CD14-positive monocyte (primary cell): Measurements from ENCODE around the gene CPE. TPM values are rescaled to one million over a fixed set of nuclear protein-coding genes. Genes with fewer than 3 reads are reported as not detected.

Source experiments
- DNase-seq, 3 donors: peaks; one replicate each; pipeline ENCODE4 v3.0.0-alpha.2; 2011 to 2022
- H2AFZ ChIP-seq: 2 replicates; pipeline ENCODE4 v1.6.0; 2012; ENCODE audit warnings: mild to moderate bottlenecking, low read depth, low read length, inconsistent platforms; ENCODE audit not compliant: insufficient read depth, poor library complexity, severe bottlenecking
- H3K27ac ChIP-seq, 2 donors: 1 replicate in 1 of 2; 2 replicates in 1 of 2; pipeline ENCODE4 v1.5.1; 2012 to 2013; ENCODE audit warnings: low read length in 2 of 2, control low read depth in 1 of 2, inconsistent platforms in 1 of 2, low read depth in 1 of 2, mild to moderate bottlenecking in 1 of 2
- H3K27me3 ChIP-seq, 2 donors: one replicate each; pipeline versions ENCODE4 v1.6.0 to v1.6.1; 2011 to 2013; ENCODE audit warnings: low read length in 2 of 2; ENCODE audit not compliant: control insufficient read depth in 2 of 2, insufficient read depth in 2 of 2
- H3K36me3 ChIP-seq, 2 donors: replicated peaks in 1 of 2; 1 replicate in 1 of 2; 2 replicates in 1 of 2; pipeline versions ENCODE4 v1.5.1 to v1.6.1; 2012 to 2013; ENCODE audit warnings: low read length in 2 of 2, control low read depth in 1 of 2, inconsistent platforms in 1 of 2, mild to moderate bottlenecking in 1 of 2; ENCODE audit not compliant: insufficient read depth in 2 of 2, control insufficient read depth in 1 of 2
- H3K4me1 ChIP-seq, 2 donors: 1 replicate in 1 of 2; 2 replicates in 1 of 2; pipeline versions ENCODE4 v1.5.1 to v1.6.1; 2012 to 2013; ENCODE audit warnings: low read length in 2 of 2, control low read depth in 1 of 2, inconsistent platforms in 1 of 2, mild to moderate bottlenecking in 1 of 2, moderate library complexity in 1 of 2; ENCODE audit not compliant: insufficient read depth in 2 of 2, control insufficient read depth in 1 of 2
- H3K4me2 ChIP-seq: replicated peaks from 2 replicates; pipeline ENCODE3; 2012; ENCODE audit warnings: low read length, moderate library complexity, mild to moderate bottlenecking; ENCODE audit not compliant: poor library complexity, severe bottlenecking; ENCODE audit errors: extremely low read depth
- H3K4me3 ChIP-seq, 3 experiments: fragments of 200-600 bp in 1 of 3; sonication (generic) in 1 of 3; replicated peaks in 1 of 3; 1 replicate in 2 of 3; 2 replicates in 1 of 3; pipeline ENCODE4 v1.5.1; 2011 to 2013; ENCODE audit warnings: low read length in 3 of 3, mild to moderate bottlenecking in 3 of 3, control low read depth in 2 of 3, low read depth in 2 of 3, inconsistent platforms in 1 of 3, moderate library complexity in 1 of 3
- H3K79me2 ChIP-seq: 2 replicates; pipeline ENCODE4 v1.6.0; 2012; ENCODE audit warnings: mild to moderate bottlenecking, control low read depth, inconsistent platforms, low read length, moderate library complexity; ENCODE audit not compliant: insufficient read depth
- H3K9ac ChIP-seq: 2 replicates; pipeline ENCODE4 v1.6.0; 2017; ENCODE audit warnings: low read length, mild to moderate bottlenecking; ENCODE audit not compliant: insufficient read depth, poor library complexity, severe bottlenecking
- H3K9me3 ChIP-seq, 2 donors: replicated peaks in 1 of 2; 1 replicate in 1 of 2; 2 replicates in 1 of 2; pipeline versions ENCODE4 v1.5.1 to v1.6.1; 2012 to 2013; ENCODE audit warnings: low read length in 2 of 2, control low read depth in 1 of 2; ENCODE audit not compliant: control insufficient read depth in 1 of 2, insufficient read depth in 1 of 2
- H4K20me1 ChIP-seq: 2 replicates; pipeline ENCODE4 v1.6.0; 2012; ENCODE audit warnings: mild to moderate bottlenecking, low read length, control low read depth, moderate library complexity; ENCODE audit not compliant: insufficient read depth
- H3K27ac Mint-ChIP-seq, 7 donors: one replicate each; pipeline ENCODE4 v1.8.0; 2020; ENCODE audit warnings: mild to moderate bottlenecking in 7 of 7, mixed read lengths in 7 of 7, moderate library complexity in 6 of 7, inconsistent platforms in 2 of 7
- H3K27me3 Mint-ChIP-seq, 3 donors: one replicate each; pipeline ENCODE4 v1.8.0; 2021 to 2022; ENCODE audit warnings: low read depth in 3 of 3, mild to moderate bottlenecking in 3 of 3, mixed read lengths in 3 of 3, moderate library complexity in 3 of 3, inconsistent platforms in 1 of 3
- H3K36me3 Mint-ChIP-seq, 2 donors: one replicate each; pipeline ENCODE4 v1.8.0; 2020; ENCODE audit warnings: mixed read lengths in 2 of 2, inconsistent platforms in 1 of 2, mild to moderate bottlenecking in 1 of 2
- H3K4me1 Mint-ChIP-seq: one replicate; pipeline ENCODE4 v1.8.0; 2020; ENCODE audit warnings: mild to moderate bottlenecking, mixed read lengths
- H3K4me3 Mint-ChIP-seq, 2 donors: one replicate each; pipeline ENCODE4 v1.8.0; 2020; ENCODE audit warnings: mild to moderate bottlenecking in 2 of 2, mixed read lengths in 2 of 2, moderate library complexity in 1 of 2
- H3K9me3 Mint-ChIP-seq, 7 donors: one replicate each; pipeline ENCODE4 v1.8.0; 2020 to 2022; ENCODE audit warnings: mixed read lengths in 7 of 7, mild to moderate bottlenecking in 6 of 7, moderate library complexity in 6 of 7, inconsistent platforms in 2 of 7
- WGBS: methylation state at CpG from one replicate; pipeline ENCODE4 v1.1.5; 2013; ENCODE audit warnings: missing lambda C conversion rate; ENCODE audit not compliant: insufficient coverage; 5-methylcytosine and 5-hydroxymethylcytosine counted together
- intact Hi-C, 2 donors: fragments of 100-400 bp; cut with micrococcal nuclease; formaldehyde crosslinking; loops; one replicate each; pipeline versions ENCODE4 v1.15.0 to v1.15.1; 2023
- polyA plus RNA-seq, 3 donors: library from polyadenylated mRNA; depleted of rRNA in 1 of 3; unstranded in 2 of 3; stranded (reverse) in 1 of 3; fragments of 300-500 nt in 2 of 3; fragments of >200 nt in 1 of 3; fragmentation: Illumina TruSeq in 2 of 3; gene quantifications; 1 replicate in 2 of 3; 2 replicates in 1 of 3; pipeline ENCODE4 v1.2.3, GENCODE V29; 2012 to 2021
- TF ChIP-seq, protein P1 (sequence below): fragments of 200-600 bp; IDR thresholded peaks from one replicate; pipeline ENCODE4 v1.8.0; 2022; ENCODE audit warnings: antibody characterized with exemption, mild to moderate bottlenecking

The CPE gene
- polyA plus RNA-seq, 3 donors, result 0.09 to 0.13 TPM; not detected in 1

DNA sequence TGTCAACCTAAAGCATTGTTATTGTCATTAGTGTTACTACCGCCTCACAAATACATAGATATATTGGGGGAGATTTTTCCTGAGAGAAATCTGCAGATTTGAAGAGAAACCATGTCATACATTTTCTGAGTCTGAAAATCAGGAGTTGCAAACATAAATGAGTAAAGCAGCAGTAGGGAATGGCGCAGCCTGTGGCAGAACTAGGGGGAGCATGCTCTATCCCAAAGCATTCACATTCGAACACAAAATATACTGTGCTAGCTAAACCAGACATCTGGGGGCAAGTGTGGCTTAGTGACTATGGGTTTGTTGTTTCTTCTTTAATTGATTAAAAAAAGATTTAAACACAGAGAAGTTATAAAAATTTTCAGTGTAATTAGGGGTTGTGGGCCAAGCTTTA, 83.2 kb downstream of the CPE start:
- intact Hi-C loops, result no loop called here
- H3K4me3 ChIP-seq, result no peak overlapping the region
- no CpG with 5 or more reads among the region's 3 CpGs for WGBS
- TF ChIP-seq, protein P1, sequence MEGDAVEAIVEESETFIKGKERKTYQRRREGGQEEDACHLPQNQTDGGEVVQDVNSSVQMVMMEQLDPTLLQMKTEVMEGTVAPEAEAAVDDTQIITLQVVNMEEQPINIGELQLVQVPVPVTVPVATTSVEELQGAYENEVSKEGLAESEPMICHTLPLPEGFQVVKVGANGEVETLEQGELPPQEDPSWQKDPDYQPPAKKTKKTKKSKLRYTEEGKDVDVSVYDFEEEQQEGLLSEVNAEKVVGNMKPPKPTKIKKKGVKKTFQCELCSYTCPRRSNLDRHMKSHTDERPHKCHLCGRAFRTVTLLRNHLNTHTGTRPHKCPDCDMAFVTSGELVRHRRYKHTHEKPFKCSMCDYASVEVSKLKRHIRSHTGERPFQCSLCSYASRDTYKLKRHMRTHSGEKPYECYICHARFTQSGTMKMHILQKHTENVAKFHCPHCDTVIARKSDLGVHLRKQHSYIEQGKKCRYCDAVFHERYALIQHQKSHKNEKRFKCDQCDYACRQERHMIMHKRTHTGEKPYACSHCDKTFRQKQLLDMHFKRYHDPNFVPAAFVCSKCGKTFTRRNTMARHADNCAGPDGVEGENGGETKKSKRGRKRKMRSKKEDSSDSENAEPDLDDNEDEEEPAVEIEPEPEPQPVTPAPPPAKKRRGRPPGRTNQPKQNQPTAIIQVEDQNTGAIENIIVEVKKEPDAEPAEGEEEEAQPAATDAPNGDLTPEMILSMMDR, result no peak
- peaks cover 12% of the 10 kb centered on the region for H3K4me1 Mint-ChIP-seq
- H3K36me3 Mint-ChIP-seq, result no peaks in the 10 kb centered on the region
- H3K79me2 ChIP-seq, result no peaks in the 10 kb centered on the region
- no peak for DNase-seq
- H3K4me1 ChIP-seq, result no peaks in the 10 kb centered on the region
- H4K20me1 ChIP-seq, result no peaks in the 10 kb centered on the region
- no peaks in the 10 kb centered on the region for H3K27me3 ChIP-seq
- no peak overlapping the region for H2AFZ ChIP-seq
- no peaks in the 10 kb centered on the region for H3K36me3 ChIP-seq
- H3K9me3 ChIP-seq, result no peaks in the 10 kb centered on the region
- no peak overlapping the region for H3K4me3 Mint-ChIP-seq
- H3K27ac ChIP-seq, result no peak overlapping the region
- H3K27ac Mint-ChIP-seq, result no peak overlapping the region
- H3K9ac ChIP-seq, result no peak overlapping the region
- no peaks in the 10 kb centered on the region for H3K27me3 Mint-ChIP-seq
- no peak overlapping the region for H3K4me2 ChIP-seq
- peaks cover 0 to 1% (median 0%) of the 10 kb centered on the region in 7 donors for H3K9me3 Mint-ChIP-seq

DNA sequence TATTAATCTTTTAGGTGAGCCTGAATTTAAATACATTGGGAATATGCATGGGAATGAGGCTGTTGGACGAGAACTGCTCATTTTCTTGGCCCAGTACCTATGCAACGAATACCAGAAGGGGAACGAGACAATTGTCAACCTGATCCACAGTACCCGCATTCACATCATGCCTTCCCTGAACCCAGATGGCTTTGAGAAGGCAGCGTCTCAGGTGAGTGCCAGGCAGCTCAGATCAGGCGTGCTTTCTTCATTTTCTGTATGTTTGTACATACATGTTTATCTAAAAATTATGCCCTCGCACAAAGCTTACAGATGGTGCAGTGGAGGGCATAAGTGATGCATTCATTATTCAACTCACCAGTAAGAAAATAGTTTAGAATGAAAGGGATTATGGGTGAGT, 85.6 kb downstream of the CPE start:
- Mint-ChIP-seq H3K36me3 (no peaks in the 10 kb centered on the region), H3K4me1 (no peaks in the 10 kb centered on the region), H3K4me3 (no peak overlapping the region), H3K27ac (no peak overlapping the region), H3K27me3 (no peaks in the 10 kb centered on the region), H3K9me3 (peaks cover 0 to 2% (median 0%) of the 10 kb centered on the region in 7 donors)
- 90% methylated on average over 4 of the region's 7 CpGs for WGBS
- Histone ChIP-seq H3K27me3 (no peaks in the 10 kb centered on the region), H4K20me1 (no peaks in the 10 kb centered on the region), H3K79me2 (no peaks in the 10 kb centered on the region), H3K4me1 (no peaks in the 10 kb centered on the region), H3K4me2 (no peak overlapping the region), H3K4me3 (no peak overlapping the region), H3K36me3 (no peaks in the 10 kb centered on the region), H2AFZ (no peak overlapping the region), H3K27ac (no peak overlapping the region), H3K9ac (no peak overlapping the region), H3K9me3 (no peaks in the 10 kb centered on the region)
- TF ChIP-seq, protein P1, result no peak
- DNase-seq, result no peak
- intact Hi-C loops, result loop anchor here (2.0 kb wide), 1 partner anchor 334 kb away; no protein-coding TSS in a partner anchor
